Measurements from ENCODE around the gene JUN.

DNA sequence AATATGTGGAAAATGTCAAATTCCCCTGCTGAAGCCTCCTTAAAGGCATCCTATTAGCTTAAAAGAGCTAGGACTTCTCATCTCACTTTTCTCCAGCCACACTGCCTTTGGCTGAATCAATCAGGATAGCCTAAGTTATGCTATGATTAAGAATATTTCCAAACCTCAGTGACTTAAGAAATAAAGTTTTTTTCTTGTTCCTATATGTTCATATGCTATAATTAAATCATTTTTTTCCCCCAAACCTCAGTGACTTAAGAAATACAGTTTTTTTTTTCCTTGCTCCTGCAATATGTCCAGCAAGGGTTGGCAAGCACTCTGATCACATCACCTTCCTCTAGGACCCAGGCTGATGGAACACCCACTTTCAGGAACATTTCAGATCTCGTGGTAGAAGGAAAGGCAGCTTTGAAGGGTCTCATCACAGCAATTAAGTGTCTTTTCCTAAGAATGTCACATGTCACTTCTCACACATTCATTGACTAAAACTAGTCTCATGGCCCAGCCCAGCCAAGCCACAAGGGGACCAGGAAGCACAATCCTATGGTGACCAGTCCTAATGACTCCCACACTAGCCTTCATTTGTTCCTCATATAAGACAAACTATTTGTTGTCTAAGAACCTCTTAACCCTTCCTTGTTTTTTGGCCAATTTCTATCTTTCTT is 6.3 kb upstream of the JUN start:
- TF ChIP-seq, protein P1, sequence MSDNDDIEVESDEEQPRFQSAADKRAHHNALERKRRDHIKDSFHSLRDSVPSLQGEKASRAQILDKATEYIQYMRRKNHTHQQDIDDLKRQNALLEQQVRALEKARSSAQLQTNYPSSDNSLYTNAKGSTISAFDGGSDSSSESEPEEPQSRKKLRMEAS (IDR thresholded peaks at IDR 0.05; ENCODE audit: insufficient read depth, insufficient read length): no peak
- TF ChIP-seq MYC (IDR thresholded peaks at IDR 0.05; ENCODE audit: low read depth, low read length): no peak
- no peak for TF ChIP-seq EZH2 (IDR thresholded peaks at IDR 0.05; ENCODE audit: borderline replicate concordance, low read depth, low read length, severe bottlenecking)
- TF ChIP-seq POLR2AphosphoS5 (IDR thresholded peaks at IDR 0.05; ENCODE audit: insufficient read depth, low read depth, low read length): no peak
- TF ChIP-seq, protein P2, sequence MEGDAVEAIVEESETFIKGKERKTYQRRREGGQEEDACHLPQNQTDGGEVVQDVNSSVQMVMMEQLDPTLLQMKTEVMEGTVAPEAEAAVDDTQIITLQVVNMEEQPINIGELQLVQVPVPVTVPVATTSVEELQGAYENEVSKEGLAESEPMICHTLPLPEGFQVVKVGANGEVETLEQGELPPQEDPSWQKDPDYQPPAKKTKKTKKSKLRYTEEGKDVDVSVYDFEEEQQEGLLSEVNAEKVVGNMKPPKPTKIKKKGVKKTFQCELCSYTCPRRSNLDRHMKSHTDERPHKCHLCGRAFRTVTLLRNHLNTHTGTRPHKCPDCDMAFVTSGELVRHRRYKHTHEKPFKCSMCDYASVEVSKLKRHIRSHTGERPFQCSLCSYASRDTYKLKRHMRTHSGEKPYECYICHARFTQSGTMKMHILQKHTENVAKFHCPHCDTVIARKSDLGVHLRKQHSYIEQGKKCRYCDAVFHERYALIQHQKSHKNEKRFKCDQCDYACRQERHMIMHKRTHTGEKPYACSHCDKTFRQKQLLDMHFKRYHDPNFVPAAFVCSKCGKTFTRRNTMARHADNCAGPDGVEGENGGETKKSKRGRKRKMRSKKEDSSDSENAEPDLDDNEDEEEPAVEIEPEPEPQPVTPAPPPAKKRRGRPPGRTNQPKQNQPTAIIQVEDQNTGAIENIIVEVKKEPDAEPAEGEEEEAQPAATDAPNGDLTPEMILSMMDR (IDR thresholded peaks at IDR 0.05; ENCODE audit: extremely low read depth in 1 of 2, insufficient read depth in 1 of 2, low read depth in 1 of 2, low read length in 2 of 2): no peak
- TF ChIP-seq POLR2A (IDR thresholded peaks at IDR 0.05; ENCODE audit: low read depth, low read length): no peak
- no peak for TF ChIP-seq FOS (IDR thresholded peaks at IDR 0.05; ENCODE audit: borderline replicate concordance, insufficient read depth, low read length)
- no peak for TF ChIP-seq JUN (IDR thresholded peaks at IDR 0.05; ENCODE audit: borderline replicate concordance, insufficient read depth, insufficient read length, low read depth)

Measured in endothelial cell of umbilical vein (primary cell).